UCSD-AML1 (cell line): ENCODE data around the gene DSTN.
A peak's percentile ranks its signal among the peaks of the same experiment; 100 is the strongest.
"Not testable (repeated sequence)": the region's sequence is repeated elsewhere in the genome, so short reads cannot be mapped to it uniquely, and the experiment has no call there.

Experiments used
- DNase-seq: peaks from one replicate; lab custom pipeline; 2025; ENCODE audit not compliant: unreplicated experiment; lab: John Stamatoyannopoulos, UW

The DSTN gene

GRCh38 chr20:17648791-17649730 lies 79.2 kb downstream of the DSTN start:
- DNase-seq: no peak

GRCh38 chr20:17650301-17651128 lies 80.6 kb downstream of the DSTN start:
- no peak for DNase-seq

- DNase-seq: no peak
These were observed 81.4 kb downstream of the DSTN start for GRCh38 chr20:17651129-17651759.

- DNase-seq: no peak
These were observed 82.0 kb downstream of the DSTN start for GRCh38 chr20:17651760-17652388.

- DNase-seq: no peak
These were observed 82.5 kb downstream of the DSTN start for GRCh38 chr20:17652411-17652810.

GRCh38 chr20:17653835-17654648 lies 84.2 kb downstream of the DSTN start:
- DNase-seq: no peak

- peak; percentile 36 for DNase-seq
These were observed 84.9 kb downstream of the DSTN start for GRCh38 chr20:17654649-17655285.

GRCh38 chr20:17655286-17655651 lies 85.4 kb downstream of the DSTN start:
- DNase-seq: no peak

- DNase-seq: no peak
These were observed 86.1 kb downstream of the DSTN start for GRCh38 chr20:17655865-17656479.

- DNase-seq: no peak
These were observed 87.4 kb downstream of the DSTN start for GRCh38 chr20:17657079-17657825.

- no peak for DNase-seq
These were observed 88.2 kb downstream of the DSTN start for GRCh38 chr20:17657898-17658647.

- DNase-seq: no peak
These were observed 88.7 kb downstream of the DSTN start for GRCh38 chr20:17658648-17658993.

- not testable (repeated sequence) for DNase-seq
These were observed 89.5 kb downstream of the DSTN start for GRCh38 chr20:17659344-17659743.
